ENCODE measurements around the gene CHST8.
A peak's percentile ranks its signal among the peaks of the same experiment; 100 is the strongest.
"Not testable (repeated sequence)": the region's sequence is repeated elsewhere in the genome, so short reads cannot be mapped to it uniquely, and the experiment has no call there.

CHST8 gene, protein sequence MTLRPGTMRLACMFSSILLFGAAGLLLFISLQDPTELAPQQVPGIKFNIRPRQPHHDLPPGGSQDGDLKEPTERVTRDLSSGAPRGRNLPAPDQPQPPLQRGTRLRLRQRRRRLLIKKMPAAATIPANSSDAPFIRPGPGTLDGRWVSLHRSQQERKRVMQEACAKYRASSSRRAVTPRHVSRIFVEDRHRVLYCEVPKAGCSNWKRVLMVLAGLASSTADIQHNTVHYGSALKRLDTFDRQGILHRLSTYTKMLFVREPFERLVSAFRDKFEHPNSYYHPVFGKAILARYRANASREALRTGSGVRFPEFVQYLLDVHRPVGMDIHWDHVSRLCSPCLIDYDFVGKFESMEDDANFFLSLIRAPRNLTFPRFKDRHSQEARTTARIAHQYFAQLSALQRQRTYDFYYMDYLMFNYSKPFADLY

GRCh38 chr19:33621811-33622504 lies at the start of gene CHST8:
Gene CHST8, plus strand, starts transcription at chr19:33621953. Its CDS starts 67,309 bp downstream, at chr19:33689262.
- peak; percentile 59 for DNase-seq

GRCh38 chr19:33572929-33573328 lies 48.8 kb upstream of the CHST8 start:
- no peak for DNase-seq

DNA sequence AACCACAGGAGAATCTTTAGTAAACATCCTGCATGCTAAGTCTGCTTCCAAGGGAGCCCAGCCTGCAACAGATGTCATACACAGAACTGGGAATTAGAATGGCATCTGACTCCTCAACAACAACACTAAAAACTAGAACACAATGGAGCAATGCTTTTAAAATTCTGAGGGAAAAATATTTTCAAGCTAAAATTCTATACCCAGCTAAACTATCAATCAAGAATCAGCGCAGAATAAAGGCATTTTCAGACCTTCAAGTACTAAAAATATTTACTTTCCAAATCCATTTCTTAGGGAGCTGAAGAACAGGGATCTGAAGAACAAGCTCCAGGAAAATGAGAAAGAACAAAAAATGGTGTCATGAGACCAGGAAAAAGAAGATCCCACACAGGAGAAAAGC lies 46.9 kb upstream of the CHST8 start:
- DNase-seq, result no peak

DNA sequence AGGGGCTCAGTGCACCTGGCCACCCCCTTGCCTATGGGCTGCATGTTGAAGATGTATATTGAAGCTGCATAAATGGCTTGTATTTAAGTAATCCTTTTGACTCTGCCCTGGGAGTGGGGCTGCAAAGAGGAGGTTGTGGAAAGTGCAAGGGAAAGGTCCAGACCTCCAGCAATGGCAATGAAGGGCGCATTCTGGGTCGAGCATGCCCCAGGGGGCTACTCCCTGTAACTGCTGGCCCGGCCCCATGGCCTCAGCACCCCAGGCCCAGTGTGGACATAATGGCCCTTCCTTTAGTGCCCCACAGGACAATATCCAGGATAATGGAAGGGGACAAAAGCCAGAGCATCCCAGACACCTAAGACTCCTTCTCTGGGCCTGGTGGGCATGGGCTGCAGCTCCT lies 43.1 kb upstream of the CHST8 start:
- DNase-seq, result no peak

GRCh38 chr19:33580026-33580644 lies 41.6 kb upstream of the CHST8 start:
- peak; percentile 52 for DNase-seq

DNA sequence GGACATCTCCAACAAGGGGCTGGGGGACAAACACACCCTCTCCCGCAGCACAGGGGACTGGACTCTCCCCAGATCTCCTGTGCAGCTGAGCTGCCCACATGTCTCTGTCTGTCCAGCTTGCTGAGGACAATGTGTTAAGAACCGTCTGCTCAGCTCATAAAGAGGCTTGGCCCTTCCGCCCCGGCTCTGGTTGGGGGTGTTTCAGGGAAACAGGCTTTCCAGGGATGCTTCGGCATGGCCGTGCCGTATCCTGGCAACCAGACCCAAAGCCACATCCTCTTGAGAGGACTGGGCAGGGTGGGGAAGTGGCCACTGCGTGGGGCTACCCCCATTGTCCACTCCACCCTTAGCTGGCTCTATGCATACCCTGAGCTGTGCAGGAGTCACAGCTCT lies 41.1 kb upstream of the CHST8 start:
- DNase-seq, result peak; percentile 56

GRCh38 chr19:33582914-33583313 lies 38.8 kb upstream of the CHST8 start:
- DNase-seq, result no peak

- DNase-seq, result no peak
Measured at GRCh38 chr19:33587150-33587549, 34.6 kb upstream of the CHST8 start.

GRCh38 chr19:33590224-33590623 lies 31.5 kb upstream of the CHST8 start:
- no peak for DNase-seq

- no peak for DNase-seq
Measured at GRCh38 chr19:33595783-33596182, 26.0 kb upstream of the CHST8 start.

GRCh38 chr19:33601583-33601982 lies 20.2 kb upstream of the CHST8 start:
- no peak for DNase-seq

GRCh38 chr19:33602576-33603204 lies 19.1 kb upstream of the CHST8 start:
- DNase-seq, result no peak

DNA sequence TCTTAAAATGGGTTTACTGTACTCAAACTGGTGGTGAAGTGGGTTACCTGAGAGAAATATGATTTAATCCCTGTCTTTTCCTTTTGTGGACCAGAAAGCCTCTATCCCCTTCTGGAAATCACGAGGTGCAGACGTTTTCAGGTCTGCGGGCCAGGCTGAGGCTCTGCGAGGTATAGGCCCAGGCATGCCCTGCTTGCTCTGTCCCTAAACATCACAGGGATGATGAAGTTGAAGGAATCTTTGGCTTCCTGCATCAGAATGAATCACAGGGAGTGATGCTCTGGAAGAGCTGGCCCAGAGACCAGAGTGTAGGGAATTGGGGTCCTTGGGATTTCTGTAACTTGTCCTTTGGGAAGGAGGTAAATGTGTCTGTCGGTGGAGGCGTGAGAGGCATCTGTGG lies 18.4 kb upstream of the CHST8 start:
- no peak for DNase-seq

DNA sequence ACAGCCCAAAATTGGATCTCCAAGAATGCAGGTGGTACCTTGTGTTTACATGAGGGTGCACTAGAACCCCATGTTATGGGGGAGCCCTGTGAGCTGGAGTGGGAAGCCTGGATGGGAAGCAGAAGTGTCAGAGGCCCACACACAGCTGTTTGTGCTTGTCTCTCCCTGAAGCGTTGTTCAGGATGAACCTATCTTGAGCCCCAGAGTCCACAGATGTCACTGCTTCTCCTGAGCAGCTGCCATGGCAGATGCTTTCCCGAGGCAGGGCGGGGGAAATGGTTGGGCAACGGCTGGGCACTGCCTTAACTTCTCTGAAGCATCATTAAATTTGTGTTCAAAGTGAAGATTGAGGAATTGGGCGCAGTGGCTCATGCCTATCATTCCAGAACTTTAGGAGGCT lies 17.1 kb upstream of the CHST8 start:
- no peak for DNase-seq

DNA sequence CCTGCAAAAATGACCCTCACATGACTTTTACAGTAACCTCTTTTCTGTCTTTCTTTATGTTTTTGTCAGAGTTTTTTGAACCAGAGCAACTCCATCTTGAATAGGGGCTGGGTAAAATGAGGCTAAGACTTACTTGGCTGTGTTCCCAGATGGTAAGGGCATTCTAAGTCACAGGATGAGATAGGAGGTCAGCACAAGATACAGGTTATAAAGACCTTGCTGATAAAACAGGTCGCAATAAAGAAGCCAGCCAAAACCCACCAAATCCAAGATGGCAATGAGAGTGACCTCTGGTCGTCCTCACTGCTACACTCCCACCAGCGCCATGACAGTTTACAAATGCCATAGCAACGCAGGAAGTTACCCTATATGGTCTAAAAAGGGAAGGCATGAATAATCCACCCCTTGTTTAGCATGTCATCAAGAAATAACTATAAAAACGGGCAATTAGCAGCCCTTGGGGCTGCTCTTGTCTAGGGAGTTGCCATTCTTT lies 15.9 kb upstream of the CHST8 start:
- DNase-seq, result not testable (repeated sequence)

- no peak for DNase-seq
Measured at GRCh38 chr19:33606556-33606955, 15.2 kb upstream of the CHST8 start.

DNA sequence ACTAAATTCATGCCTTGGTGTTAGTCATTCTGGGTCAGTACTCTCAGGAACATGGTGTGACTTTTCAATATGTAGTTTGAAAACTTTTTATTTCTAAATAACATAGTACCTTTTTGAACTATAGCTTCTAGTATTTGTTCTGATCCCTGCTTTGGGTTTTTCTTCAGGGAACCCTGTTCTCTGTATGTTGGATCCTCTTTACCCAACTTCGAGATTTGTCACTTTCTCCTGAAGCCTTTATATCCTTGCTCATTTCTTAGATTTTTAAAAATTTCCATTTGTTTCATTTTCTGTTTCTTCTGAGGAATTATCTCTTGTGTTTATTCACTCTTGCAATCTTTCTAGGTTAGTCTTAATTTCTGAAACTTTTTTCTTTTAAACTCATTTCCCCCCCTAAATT lies 12.4 kb upstream of the CHST8 start:
- DNase-seq, result no peak

DNA sequence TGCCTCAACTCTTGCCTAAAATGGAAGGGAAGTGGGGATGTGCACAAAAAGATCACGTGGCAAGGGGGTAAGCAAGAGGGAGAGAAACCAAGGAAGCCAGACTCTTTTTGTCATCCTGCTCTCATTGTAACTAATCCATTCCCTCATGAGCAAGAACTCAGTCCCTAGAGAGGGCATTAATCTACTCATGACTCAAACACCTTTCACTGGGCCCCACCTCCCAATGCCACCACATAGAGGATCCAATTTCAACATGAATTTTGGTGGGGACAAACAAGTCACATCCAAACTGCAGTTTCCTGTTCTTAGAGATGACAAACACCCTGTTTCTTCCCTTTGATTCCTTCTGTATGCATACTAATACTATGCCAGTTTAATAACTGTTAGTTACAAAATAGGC lies 11.2 kb upstream of the CHST8 start:
- no peak for DNase-seq

DNA sequence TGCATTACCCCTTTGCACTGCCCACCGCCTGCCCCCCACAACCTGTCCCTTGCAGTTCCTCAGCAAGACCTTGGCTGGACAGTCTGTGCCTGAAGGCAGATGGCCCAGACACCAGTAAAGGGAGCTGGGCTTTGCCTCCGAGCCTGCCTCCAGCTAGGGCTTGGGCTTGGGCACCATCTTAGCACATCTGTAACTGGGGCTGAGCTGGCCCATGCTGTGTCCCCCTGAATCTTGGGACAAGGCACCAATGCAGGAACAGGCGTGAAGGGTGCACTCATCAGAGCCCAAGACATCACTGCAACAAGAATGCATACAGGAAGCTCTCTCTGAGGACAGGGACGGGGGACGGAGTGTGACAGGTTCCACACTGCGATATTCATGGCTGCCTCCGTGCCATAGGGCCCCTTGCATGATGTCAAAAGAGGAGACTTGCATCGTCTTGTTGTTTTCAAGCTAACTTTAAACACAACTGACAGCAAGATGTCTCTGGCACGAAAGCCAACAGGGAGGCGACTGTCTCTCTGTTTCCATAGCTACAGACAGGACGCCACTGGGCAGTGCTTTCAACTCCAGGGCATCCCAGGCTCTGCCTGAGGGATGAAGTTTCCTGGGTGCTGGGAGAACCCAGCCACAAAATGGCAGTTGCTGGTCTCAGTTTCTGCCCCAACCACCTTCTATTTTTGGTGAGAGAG lies 8.7 kb upstream of the CHST8 start:
- DNase-seq, result no peak

- no peak for DNase-seq
Measured at GRCh38 chr19:33613620-33614000, 8.1 kb upstream of the CHST8 start.

DNA sequence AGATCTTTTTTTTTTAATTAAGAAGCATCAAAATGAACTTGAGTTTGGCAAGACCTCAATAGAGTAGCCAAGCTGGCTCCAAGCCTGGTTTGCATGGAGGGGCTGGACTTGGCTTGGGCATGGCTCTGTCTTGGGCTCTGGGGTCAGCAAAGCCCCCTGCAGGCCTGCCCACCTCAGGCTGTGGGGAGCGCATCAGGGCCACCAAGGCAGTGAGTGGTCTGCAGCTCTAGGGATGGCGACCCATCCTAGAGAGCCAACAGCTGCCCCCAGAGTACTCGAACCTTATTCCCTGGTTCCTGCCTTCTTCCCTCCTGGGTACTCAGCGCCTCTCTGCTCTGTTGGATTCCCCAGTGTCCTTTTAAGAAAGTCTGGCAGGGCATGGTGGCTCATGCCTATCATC lies 5.4 kb upstream of the CHST8 start:
- DNase-seq, result no peak

DNA sequence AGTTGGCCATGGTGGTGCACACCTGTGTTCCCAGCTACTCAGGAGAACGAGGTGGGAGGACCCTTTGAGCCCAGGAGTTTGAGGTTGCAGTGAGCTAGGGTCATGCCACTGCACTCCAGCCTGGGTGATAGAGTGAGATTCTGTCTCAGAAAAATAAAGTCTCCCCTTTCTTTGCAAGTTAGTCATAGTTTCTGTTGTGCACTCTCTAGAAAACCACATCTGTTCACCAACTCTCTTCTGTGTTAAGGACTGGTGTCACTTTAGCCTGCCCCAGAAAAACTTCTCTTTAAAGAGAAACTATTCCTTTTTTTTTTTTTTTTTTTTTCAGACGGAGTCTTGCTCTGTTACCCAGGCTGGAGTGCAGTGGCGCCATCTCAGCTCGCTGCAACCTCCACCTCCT lies 4.9 kb upstream of the CHST8 start:
- no peak for DNase-seq

DNA sequence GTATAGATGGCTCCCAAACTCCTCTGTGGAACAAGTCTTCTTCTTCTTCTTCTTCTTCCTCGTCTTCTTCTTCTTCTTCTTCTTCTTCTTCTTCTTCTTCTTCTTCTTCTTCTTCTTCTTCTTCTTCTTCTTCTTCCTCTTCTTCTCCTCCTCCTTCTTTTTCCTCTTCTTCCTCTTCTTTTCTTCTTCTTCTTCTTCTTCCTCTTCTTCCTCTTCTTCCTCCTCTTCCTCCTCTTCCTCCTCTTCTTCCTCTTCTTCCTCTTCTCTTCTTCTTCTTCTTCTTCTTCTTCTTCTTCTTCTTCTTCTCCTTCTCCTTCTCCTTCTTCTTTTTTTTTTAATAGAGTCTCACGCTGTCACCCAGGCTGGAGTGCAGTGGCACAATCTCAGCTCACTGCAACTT lies 3.4 kb upstream of the CHST8 start:
- DNase-seq, result not testable (repeated sequence)
